OCI-LY3 (cell line): ENCODE results near the gene ROBO1.

Experiments
- CTCF ChIP-seq: fragments of 200-600, 300-600 bp; sonication (generic); IDR thresholded peaks from 2 replicates; pipeline ENCODE4 v1.5.1; 2014; ENCODE audit warnings: antibody characterized with exemption, low read length, low read depth
- EZH2phosphoT487 ChIP-seq: fragments of 200-600 bp; shearing (Covaris generic); IDR thresholded peaks from 2 replicates; pipeline ENCODE4 v1.6.1; 2018; ENCODE audit warnings: antibody characterized with exemption, mixed run types, low read depth

DNA sequence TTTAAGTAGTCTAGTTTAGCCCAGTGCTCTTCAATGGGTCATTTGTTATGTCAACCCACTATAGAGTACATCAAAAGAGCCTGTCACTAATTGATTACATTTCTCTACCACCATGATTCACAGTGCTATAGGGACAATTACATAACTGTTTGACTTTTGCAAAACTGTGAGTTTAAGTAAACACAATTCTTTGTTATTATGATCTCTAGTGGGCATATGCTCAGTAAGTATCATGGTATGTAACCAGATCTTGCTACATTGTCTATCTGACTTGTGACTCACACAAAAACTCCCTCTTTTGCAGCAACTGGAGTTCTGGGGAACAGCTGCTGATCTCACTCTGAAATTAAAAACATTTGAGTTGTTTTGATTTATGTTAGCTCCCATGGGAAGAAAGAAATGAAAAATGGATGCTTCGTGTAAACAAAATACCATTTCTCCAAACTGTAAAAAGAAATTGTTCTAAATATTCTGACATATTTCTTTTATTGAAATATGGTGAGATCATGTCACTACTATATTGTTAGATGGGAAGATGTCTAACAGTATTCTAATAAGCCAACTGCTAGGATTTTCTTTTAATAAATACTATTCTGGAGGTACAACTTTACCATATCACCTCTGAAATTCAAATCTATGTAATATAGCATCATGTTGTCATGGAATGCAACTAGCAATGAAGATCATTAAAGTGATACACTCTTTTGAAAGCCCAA lies 470.4 kb downstream of the ROBO1 start:
- TF ChIP-seq CTCF: no peak
- TF ChIP-seq EZH2phosphoT487: no peak
